ENCODE measurements around the gene UCHL1.

UCHL1 gene

DNA sequence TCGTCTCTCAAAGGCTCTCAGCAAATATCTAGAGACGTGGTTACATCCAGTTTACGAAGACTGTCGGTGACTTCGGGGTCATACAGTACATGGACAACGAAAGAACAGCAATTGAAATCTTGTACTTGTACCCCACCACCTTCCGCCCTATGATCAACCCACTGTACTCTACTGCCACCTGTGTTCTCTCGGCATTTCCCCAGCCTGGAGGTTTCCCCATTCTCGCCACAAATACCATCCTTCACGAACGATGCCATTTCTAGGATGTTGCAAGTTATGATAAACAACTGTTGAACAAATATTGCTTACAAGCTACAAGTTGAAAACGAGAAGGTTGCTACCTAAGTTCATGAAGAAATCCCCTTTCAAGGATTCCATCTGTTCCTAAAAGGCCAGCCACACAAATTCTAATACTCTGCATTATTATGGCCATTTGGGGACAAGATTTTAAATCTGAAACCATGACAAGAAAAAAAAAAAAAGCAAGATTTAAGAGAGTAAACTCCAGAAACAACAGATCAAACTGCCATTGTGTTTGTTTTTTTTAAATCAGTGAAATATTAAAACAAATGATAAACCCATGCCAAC, 44.0 kb upstream of the UCHL1 start:
- peak; percentile 67 for TF ChIP-seq CTCF (IDR thresholded peaks at IDR 0.05; ENCODE audit: insufficient read depth, low read length, poor library complexity, severe bottlenecking)
- DNase-seq (ENCODE audit: extremely low read depth, insufficient read length), result no peak
- no peaks in the 10 kb centered on the region for H3K27me3 ChIP-seq (replicated peaks; ENCODE audit: control insufficient read depth, insufficient read depth, low read length)
- H3K36me3 ChIP-seq (ENCODE audit: control insufficient read depth, insufficient read depth, low read length), result no peaks in the 10 kb centered on the region
- peak overlapping the region; percentile 88 for H3K4me3 ChIP-seq (replicated peaks; ENCODE audit: low read depth, low read length)

- H3K27me3 ChIP-seq (replicated peaks; ENCODE audit: control insufficient read depth, insufficient read depth, low read length), result no peaks in the 10 kb centered on the region
- H3K4me3 ChIP-seq (replicated peaks; ENCODE audit: low read depth, low read length), result peak overlapping the region; percentile 88
- DNase-seq (ENCODE audit: extremely low read depth, insufficient read length), result no peak
- TF ChIP-seq CTCF (IDR thresholded peaks at IDR 0.05; ENCODE audit: insufficient read depth, low read length, poor library complexity, severe bottlenecking), result no peak
- H3K36me3 ChIP-seq (ENCODE audit: control insufficient read depth, insufficient read depth, low read length), result no peaks in the 10 kb centered on the region
Observed at GRCh38 chr4:41213625-41214135, 43.0 kb upstream of the UCHL1 start.

DNA sequence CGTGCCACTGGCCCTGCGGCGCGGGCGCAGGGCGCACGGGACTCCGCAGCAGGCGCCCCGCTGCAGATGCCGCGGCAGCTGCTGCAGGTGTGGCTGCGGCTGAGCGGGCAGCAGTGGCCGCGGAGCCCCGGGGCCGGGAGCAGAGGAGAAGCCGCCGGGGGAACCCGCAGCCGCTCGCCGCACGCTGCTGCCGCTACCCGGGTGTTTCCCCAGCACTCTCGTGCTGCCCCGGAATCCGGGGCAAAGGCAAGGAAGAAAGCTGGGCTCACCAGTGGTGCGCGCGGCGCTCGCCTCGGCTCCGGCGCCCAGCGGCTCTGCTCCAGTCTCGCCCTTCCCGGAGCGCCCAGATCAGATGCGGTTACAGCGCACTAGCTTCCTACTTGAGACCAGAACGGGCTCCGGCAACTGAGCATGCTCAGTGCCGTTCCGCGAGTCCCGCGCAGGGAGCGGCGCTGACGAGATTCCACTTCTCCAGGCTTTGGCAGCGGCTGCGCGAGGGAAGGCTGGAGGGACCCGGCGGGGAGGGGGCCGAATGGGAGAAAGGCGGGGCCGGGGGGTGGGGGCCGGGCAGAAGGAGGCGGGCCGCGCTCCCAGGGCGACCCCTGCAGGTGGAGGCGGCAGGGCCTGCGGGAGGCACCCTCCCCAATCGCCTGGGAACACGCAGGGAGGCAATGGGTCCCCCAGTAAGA, 42.4 kb upstream of the UCHL1 start, which contains the start of gene APBB2:
TSS of gene APBB2 (minus strand) at position 407 of the 689 bp plus-strand sequence. CDS start 181,288 bp downstream, outside the sequence.
- Histone ChIP-seq H3K36me3 (ENCODE audit: control insufficient read depth, insufficient read depth, low read length) (no peaks in the 10 kb centered on the region), H3K27me3 (replicated peaks; ENCODE audit: control insufficient read depth, insufficient read depth, low read length) (no peaks in the 10 kb centered on the region), H3K4me3 (replicated peaks; ENCODE audit: low read depth, low read length) (peak within 1 kb of the TSS; percentile 88)
- peak; percentile 88 for DNase-seq (ENCODE audit: extremely low read depth, insufficient read length)
- peak; percentile 79 for TF ChIP-seq CTCF (IDR thresholded peaks at IDR 0.05; ENCODE audit: insufficient read depth, low read length, poor library complexity, severe bottlenecking)

DNA sequence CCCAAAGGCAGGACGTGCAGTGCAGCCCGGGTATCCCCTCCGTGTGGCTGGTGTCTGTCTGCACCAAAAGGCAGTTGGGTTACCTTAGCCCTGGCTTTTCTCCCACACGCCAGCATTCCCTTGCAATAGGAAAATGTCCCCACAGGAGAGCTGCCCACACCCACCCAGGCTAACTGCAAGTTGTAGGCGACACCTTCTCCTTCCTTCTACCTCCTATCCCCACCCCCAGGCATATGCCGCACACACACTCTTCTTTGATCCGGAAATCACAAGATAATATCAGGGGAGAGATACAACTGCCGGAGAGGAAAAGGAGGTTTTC, 41.9 kb upstream of the UCHL1 start:
- DNase-seq (ENCODE audit: extremely low read depth, insufficient read length), result no peak
- no peaks in the 10 kb centered on the region for H3K36me3 ChIP-seq (ENCODE audit: control insufficient read depth, insufficient read depth, low read length)
- H3K4me3 ChIP-seq (replicated peaks; ENCODE audit: low read depth, low read length), result peak overlapping the region; percentile 88
- TF ChIP-seq CTCF (IDR thresholded peaks at IDR 0.05; ENCODE audit: insufficient read depth, low read length, poor library complexity, severe bottlenecking), result no peak
- no peaks in the 10 kb centered on the region for H3K27me3 ChIP-seq (replicated peaks; ENCODE audit: control insufficient read depth, insufficient read depth, low read length)

DNA sequence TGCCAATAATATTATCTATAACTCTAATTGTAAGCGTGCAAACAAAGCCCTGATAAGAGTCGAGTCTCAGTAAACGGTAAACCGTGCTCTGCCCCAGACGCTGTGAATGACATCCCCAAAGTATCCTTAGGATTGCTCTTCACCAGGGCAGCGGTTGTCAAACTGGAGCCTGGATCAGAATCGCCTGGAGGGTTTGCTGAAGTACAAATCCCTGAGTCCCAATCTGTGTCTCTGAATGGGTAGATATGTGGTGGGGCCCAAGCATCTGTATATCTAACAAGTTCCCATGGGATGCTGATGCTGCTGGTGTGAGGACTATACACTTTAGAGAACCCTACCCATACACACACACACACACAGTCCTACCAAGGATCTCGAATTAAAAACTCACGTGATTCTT, 41.6 kb upstream of the UCHL1 start:
- no peak for TF ChIP-seq CTCF (IDR thresholded peaks at IDR 0.05; ENCODE audit: insufficient read depth, low read length, poor library complexity, severe bottlenecking)
- no peak overlapping the region for H3K4me3 ChIP-seq (replicated peaks; ENCODE audit: low read depth, low read length)
- H3K27me3 ChIP-seq (replicated peaks; ENCODE audit: control insufficient read depth, insufficient read depth, low read length), result no peaks in the 10 kb centered on the region
- no peaks in the 10 kb centered on the region for H3K36me3 ChIP-seq (ENCODE audit: control insufficient read depth, insufficient read depth, low read length)
- DNase-seq (ENCODE audit: extremely low read depth, insufficient read length), result no peak

All from GM06990 (cell line).